Activated CD4-positive, alpha-beta T cell treated with anti-CD3 and anti-CD28 coated beads, Interleukin-2, amount 10 ng/mL, durations not matched to agents 24 days and 14 days (primary cell): ENCODE results near the gene CDH22. TPM values are rescaled to one million over a fixed set of nuclear protein-coding genes. Genes with fewer than 3 reads are reported as not detected.

Experiments used
- DNase-seq: peaks from one replicate; pipeline ENCODE4 v3.0.0; 2022
- H3K27ac Mint-ChIP-seq: one replicate; pipeline ENCODE4 v1.8.0; 2022; ENCODE audit warnings: mild to moderate bottlenecking, mixed read lengths
- H3K27me3 Mint-ChIP-seq: one replicate; pipeline ENCODE4 v1.8.0; 2022; ENCODE audit warnings: mixed read lengths
- H3K36me3 Mint-ChIP-seq: one replicate; pipeline ENCODE4 v1.8.0; 2022; ENCODE audit warnings: low read depth, mild to moderate bottlenecking, mixed read lengths
- H3K4me1 Mint-ChIP-seq: one replicate; pipeline ENCODE4 v1.8.0; 2021; ENCODE audit warnings: mixed read lengths
- H3K4me3 Mint-ChIP-seq: one replicate; pipeline ENCODE4 v1.8.0; 2022; ENCODE audit warnings: mild to moderate bottlenecking, moderate library complexity, mixed read lengths
- H3K9me3 Mint-ChIP-seq: one replicate; pipeline ENCODE4 v1.8.0; 2021; ENCODE audit warnings: mixed read lengths
- intact Hi-C: fragments of 100-400 bp; cut with micrococcal nuclease; formaldehyde crosslinking; loops from one replicate; pipeline ENCODE4 v1.15.1; 2023
- total RNA-seq: library from RNA; stranded (reverse); gene quantifications from 2 replicates; pipeline ENCODE4 v1.2.3, GENCODE V29; 2022

Gene CDH22
- total RNA-seq, 1 donor from 2014 or later, result not detected

DNA sequence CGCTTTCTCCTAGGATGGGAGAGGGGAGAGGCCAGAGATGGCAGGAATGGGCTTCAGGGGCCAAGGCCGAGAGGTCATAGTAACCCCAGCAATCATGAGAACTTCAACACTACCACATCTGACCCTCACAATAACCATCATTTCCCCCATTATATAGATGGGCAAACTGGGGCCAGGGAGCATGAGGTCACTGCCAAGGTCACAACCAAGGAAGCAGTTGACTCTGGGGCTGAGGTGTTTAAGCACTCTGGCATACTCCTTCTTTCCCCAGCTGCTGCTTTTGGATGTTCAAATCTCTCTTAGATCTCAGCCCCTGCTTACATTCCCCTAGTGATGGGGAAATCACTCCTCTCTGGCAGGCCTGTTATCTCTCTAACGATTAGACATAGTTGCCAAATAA is 39.6 kb downstream of the CDH22 start:
- no peaks in the 10 kb centered on the region for H3K36me3 Mint-ChIP-seq
- peaks cover 24% of the 10 kb centered on the region for H3K27me3 Mint-ChIP-seq
- DNase-seq, result no peak
- no peak overlapping the region for H3K4me3 Mint-ChIP-seq
- intact Hi-C loops, result no loop called here
- H3K4me1 Mint-ChIP-seq, result no peaks in the 10 kb centered on the region
- H3K27ac Mint-ChIP-seq, result no peak overlapping the region
- peaks cover 6% of the 10 kb centered on the region for H3K9me3 Mint-ChIP-seq

DNA sequence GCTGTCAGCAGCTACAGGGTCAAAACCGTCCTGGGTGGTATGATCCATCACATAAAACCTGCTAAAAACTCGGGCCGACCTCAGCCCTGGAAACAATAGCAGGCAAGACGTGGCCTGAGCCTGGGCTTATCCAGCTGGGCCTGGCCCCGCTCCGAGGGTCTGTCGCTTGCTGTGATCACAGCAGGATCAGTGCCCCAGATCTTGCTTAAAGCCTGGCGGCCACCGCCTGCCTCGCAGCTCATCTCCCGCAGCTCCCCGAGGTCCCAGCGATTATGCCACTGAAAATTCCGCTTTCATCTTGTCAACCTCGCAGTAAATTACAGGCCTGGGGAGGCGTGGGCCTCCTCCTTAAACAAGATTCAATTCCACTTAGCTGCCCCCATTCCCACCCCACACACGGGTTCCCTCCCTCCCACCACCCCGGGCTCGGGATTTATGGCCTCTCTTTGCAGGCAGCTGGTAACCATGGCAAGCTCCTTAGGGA is 40.1 kb downstream of the CDH22 start:
- H3K27ac Mint-ChIP-seq, result no peak overlapping the region
- no peak for DNase-seq
- no peaks in the 10 kb centered on the region for H3K36me3 Mint-ChIP-seq
- intact Hi-C loops, result no loop called here
- peaks cover 6% of the 10 kb centered on the region for H3K9me3 Mint-ChIP-seq
- no peak overlapping the region for H3K4me3 Mint-ChIP-seq
- H3K27me3 Mint-ChIP-seq, result peaks cover 20% of the 10 kb centered on the region
- H3K4me1 Mint-ChIP-seq, result no peaks in the 10 kb centered on the region

DNA sequence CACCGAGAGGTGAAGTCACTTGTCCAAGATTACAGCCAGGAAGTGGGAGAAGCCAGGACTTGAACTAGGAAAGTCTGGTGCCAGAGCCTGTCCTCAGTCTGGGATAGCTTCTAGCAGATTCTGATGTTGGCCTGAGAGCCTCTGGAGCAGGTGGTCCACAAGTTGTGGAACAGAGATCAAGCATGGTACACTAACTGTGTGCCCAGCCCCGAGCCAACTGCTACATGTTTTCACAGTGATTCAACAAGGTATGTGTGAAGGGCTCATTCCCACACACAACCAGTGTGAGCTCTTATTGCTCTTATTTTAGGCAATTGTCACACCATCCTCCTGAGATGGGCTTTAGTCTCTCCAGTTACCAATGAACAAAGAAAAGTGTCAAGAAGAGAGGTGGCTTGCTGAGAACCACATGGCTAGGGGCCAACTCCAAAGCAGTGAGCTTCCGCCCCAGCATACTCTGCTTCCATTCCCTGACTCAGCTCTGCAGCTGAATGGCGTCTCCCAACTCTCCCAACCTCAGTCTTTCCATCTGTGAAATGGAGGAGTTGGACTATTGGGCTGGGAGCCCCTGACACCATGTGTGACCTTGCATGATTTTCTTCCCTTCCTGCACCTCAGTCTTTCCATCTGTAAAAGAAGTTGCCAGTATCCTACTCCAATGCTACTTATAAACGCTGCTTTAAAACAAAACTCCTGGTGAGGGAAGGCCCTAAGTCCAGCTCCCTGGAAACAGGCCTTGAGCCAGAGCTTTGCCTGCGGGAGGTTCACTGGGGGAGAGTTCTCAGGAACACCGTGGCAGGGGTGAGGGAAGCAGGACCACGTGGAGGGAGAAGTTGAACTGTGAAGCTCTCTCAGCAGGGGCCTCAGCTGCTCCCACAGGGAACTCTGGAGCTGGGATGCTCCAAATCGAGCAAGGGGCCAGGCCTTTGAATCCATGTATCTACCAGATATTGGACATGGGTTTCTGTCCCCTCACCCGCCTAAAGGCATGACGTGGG is 40.9 kb downstream of the CDH22 start:
- H3K27ac Mint-ChIP-seq, result no peak overlapping the region
- intact Hi-C loops, result no loop called here
- H3K4me1 Mint-ChIP-seq, result no peaks in the 10 kb centered on the region
- H3K9me3 Mint-ChIP-seq, result peaks cover 6% of the 10 kb centered on the region
- no peak for DNase-seq
- peaks cover 20% of the 10 kb centered on the region for H3K27me3 Mint-ChIP-seq
- H3K36me3 Mint-ChIP-seq, result no peaks in the 10 kb centered on the region
- no peak overlapping the region for H3K4me3 Mint-ChIP-seq

DNA sequence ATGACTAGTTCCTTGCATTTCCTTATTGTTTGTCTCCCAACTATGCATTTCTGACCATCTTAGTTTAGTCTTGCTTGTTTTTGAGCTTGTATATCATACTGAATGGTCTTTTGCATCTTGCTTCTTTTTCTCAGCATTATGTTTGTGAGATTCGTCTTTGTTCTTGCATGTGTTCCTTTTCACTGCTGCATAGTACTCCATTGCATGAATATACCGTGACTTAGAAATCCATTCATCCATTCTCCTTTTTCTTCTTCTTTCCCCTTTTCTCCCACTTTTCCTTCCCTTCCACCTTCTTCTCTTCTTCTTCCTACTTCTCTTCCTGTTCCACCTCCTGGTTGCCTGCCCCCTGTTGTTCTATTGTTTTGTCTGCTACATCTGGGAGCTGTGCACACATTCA is 42.8 kb downstream of the CDH22 start:
- Mint-ChIP-seq H3K9me3 (peaks cover 6% of the 10 kb centered on the region), H3K4me3 (no peak overlapping the region), H3K36me3 (no peaks in the 10 kb centered on the region), H3K27ac (no peak overlapping the region), H3K27me3 (peaks cover 17% of the 10 kb centered on the region), H3K4me1 (no peaks in the 10 kb centered on the region)
- no peak for DNase-seq
- intact Hi-C loops, result no loop called here

DNA sequence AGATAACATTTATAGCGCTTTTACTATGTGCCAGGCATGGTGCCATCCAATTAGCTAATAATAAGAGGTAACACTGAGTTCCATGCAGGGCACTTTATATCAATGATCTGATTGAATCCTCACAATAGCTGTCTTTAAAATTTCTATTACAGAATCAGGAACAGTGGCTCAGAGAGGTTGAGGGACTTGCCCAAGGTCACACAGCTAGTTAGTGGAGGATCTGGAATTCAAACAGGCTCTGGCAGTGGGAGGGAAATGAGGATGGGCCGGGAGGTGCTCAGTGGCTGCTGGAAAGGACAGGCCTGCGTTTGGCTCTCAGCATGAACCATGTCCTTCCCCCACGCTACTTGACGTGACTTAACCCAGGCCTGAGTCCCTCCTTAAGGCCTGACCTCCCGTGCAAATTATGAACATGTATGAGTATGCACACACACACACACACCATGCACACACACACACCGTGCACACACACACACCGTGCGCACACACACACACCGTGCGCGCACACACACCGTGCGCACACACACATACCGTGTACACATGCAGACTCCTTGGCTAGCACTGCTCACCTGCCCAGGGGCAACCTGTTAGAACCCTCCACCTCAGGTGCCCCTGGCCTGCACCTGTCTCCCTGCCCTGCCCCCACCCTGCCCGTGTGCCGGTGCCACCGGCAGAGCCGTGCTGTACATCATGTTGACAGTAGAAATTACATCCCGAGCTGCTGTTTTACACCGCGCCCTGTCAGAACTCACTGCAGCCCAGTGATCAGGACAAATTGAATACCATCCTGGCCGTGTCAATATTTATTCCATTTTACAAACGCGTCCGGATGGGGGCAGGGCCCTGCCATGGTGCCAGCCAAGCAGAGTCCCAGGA is 43.7 kb downstream of the CDH22 start:
- intact Hi-C loops, result no loop called here
- Mint-ChIP-seq H3K27me3 (peaks cover 15% of the 10 kb centered on the region), H3K4me1 (no peaks in the 10 kb centered on the region), H3K36me3 (no peaks in the 10 kb centered on the region), H3K4me3 (no peak overlapping the region), H3K27ac (no peak overlapping the region), H3K9me3 (peaks cover 6% of the 10 kb centered on the region)
- DNase-seq, result no peak

DNA sequence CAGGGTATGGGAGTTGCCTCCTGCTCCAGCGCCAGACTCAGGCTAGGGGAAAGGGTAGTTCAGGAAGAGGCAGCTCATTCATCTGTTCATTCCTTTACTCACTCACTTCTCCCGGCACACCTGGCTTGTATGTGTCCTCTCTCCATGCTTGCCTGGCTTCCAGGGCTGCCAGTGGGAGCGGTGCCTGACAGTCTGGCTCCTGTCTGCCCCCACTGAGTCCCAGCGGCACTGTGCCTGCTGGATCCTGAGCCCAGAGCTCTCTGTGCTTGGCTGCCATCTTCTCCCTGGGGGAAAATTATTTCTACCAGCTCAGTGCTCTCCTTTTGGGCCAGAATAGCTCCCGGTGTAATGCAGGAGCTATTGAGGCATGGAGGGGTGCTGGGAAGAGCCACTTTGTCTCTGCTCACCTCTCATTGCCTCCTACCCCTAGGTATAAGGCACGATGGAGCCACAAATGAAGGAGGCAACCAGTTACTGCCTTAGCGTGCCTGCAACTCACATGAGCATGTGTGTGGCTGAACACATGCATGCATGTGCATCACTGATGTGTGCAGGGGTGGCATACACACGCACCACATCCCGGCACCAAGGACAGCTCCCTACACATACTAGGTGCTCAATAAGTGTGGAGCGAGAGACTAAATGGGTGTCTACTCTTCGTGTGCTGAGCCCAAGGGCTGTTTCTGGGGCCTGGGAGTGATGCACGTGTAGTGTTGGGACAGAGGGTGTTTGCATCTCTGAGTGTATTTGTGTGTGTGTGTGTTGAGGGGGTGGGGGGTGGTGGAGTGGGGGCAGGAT is 46.6 kb downstream of the CDH22 start:
- Mint-ChIP-seq H3K27ac (no peak overlapping the region), H3K4me1 (no peaks in the 10 kb centered on the region), H3K27me3 (peaks cover 5% of the 10 kb centered on the region), H3K4me3 (no peak overlapping the region), H3K36me3 (no peaks in the 10 kb centered on the region), H3K9me3 (peaks cover 6% of the 10 kb centered on the region)
- intact Hi-C loops, result no loop called here
- no peak for DNase-seq

DNA sequence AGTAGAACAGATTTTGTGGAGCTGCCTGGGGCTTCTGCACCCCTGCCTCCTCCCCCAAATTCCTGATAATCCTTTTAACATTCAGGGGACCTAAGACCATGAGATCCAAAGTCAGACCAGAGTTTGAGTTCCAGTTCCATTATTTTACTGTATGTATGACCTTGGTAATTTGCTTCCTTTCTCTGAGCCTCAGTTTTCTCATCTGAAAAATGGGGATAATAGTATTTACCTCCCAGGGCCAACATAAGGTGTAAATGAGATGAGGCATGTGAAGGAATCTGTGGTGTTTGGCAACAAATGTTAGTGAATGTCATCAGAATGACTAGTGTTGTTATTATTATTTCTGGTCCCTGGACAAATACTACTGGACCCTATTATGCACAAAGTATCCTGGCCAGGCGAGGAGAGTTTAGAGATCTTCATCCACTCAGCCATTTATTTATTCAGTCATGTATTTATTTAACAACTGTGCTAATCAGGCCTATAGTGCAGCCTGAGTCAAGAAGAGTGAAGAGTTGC is 47.3 kb downstream of the CDH22 start:
- intact Hi-C loops, result no loop called here
- no peak for DNase-seq
- H3K9me3 Mint-ChIP-seq, result peaks cover 6% of the 10 kb centered on the region
- H3K4me1 Mint-ChIP-seq, result no peaks in the 10 kb centered on the region
- no peaks in the 10 kb centered on the region for H3K36me3 Mint-ChIP-seq
- H3K4me3 Mint-ChIP-seq, result no peak overlapping the region
- peaks cover 3% of the 10 kb centered on the region for H3K27me3 Mint-ChIP-seq
- H3K27ac Mint-ChIP-seq, result no peak overlapping the region

DNA sequence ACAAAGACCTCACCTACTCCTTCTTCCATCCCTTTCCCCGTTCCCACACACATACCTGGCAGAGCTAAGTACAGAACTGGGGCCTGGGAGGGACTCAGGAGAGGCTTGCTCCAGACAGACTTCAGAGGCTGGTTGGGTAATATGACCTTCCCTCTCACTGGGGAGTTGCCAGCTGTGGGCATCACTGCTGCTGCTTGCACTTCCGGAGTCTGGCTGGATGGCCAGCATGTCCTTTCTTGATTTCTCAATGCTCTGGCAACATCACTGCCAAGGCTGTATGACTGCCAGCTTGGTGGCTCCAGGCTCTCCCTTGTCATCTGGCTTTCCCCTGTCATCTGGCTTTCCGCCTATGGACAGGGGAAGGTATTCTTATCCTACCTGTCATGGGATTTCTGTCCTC is 47.8 kb downstream of the CDH22 start:
- no peaks in the 10 kb centered on the region for H3K4me1 Mint-ChIP-seq
- intact Hi-C loops, result no loop called here
- H3K27me3 Mint-ChIP-seq, result peaks cover 3% of the 10 kb centered on the region
- DNase-seq, result no peak
- peaks cover 2% of the 10 kb centered on the region for H3K9me3 Mint-ChIP-seq
- no peak overlapping the region for H3K4me3 Mint-ChIP-seq
- no peak overlapping the region for H3K27ac Mint-ChIP-seq
- no peaks in the 10 kb centered on the region for H3K36me3 Mint-ChIP-seq

DNA sequence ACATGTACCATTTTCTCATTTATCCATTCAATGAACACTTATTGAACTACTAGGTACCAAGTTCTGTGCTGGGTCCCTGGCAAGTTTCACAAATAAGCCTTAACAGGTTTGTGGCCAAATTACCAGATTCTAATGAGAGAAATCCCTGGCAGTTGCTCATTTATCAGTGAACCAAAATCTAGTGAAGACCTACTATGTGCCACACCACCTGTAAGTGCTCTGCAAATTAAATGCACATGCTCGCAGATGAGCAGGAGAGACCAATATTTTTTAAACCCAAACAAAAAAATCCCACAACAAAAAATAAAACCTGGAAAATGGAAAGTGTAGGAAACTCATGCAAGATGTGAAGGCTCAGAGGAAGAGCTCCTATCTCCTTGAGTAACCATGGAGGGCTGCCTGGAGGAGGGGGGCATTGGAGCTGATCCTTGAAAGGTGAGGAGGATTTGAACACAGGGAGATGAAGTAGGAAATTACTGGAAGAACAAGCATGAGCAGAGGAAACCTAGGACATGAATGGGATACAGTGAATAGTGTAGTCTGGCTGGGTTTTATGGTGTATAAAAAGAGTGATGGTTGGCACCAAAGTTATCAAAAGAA is 48.9 kb downstream of the CDH22 start:
- Mint-ChIP-seq H3K9me3 (no peaks in the 10 kb centered on the region), H3K4me3 (no peak overlapping the region), H3K27ac (no peak overlapping the region), H3K4me1 (no peaks in the 10 kb centered on the region), H3K27me3 (peaks cover 7% of the 10 kb centered on the region), H3K36me3 (no peaks in the 10 kb centered on the region)
- intact Hi-C loops, result no loop called here
- DNase-seq, result no peak

DNA sequence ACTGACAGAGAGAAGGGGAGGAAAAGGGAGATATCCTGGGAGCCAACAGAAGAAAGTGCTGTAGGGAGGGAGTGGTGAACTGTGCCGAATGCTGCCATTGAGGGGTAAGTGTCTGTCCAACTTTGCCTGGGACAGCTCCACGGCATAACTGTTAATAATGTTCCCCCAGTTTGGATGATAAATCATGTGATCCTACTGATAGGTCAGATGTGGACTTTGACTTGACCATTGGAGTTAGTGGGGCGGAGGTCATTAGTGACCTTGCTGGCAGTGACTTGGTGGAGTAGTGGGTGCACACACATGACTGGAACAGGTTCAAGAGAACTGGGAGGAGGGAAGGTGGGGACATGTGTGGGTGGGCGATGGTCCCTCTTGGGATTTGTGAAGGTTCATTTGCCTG is 50.4 kb downstream of the CDH22 start:
- H3K36me3 Mint-ChIP-seq, result no peaks in the 10 kb centered on the region

DNA sequence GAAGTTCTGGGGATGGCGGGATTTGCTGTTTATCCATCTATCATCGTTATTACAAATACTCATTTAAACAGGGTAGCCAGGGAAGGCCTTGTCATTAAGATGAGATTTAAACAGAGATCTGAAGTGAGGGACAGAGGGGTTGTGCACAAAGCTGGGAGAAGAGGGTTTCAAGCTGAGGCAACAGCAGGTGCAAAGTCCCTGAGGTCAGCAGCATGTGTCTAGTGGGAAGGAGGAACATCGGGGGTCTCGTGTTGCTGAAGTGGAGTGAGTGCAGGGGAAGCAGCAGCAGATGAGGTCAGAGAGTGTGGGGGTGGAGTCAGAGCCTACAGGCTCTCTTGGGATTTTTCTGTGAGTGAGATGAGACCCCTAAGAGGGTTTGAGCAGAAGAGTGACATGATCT is 52.0 kb downstream of the CDH22 start:
- Mint-ChIP-seq H3K36me3 (no peaks in the 10 kb centered on the region), H3K27me3 (peaks cover 27% of the 10 kb centered on the region), H3K4me3 (no peak overlapping the region), H3K4me1 (no peaks in the 10 kb centered on the region), H3K9me3 (no peaks in the 10 kb centered on the region), H3K27ac (no peak overlapping the region)
- intact Hi-C loops, result no loop called here
- no peak for DNase-seq

More for the DNA sequence above, 50.4 kb downstream of the CDH22 start:
- H3K9me3 Mint-ChIP-seq, result no peaks in the 10 kb centered on the region
- no peak overlapping the region for H3K4me3 Mint-ChIP-seq
- DNase-seq, result no peak
- H3K27me3 Mint-ChIP-seq, result peaks cover 13% of the 10 kb centered on the region
- intact Hi-C loops, result no loop called here
- H3K4me1 Mint-ChIP-seq, result no peaks in the 10 kb centered on the region
- no peak overlapping the region for H3K27ac Mint-ChIP-seq

DNA sequence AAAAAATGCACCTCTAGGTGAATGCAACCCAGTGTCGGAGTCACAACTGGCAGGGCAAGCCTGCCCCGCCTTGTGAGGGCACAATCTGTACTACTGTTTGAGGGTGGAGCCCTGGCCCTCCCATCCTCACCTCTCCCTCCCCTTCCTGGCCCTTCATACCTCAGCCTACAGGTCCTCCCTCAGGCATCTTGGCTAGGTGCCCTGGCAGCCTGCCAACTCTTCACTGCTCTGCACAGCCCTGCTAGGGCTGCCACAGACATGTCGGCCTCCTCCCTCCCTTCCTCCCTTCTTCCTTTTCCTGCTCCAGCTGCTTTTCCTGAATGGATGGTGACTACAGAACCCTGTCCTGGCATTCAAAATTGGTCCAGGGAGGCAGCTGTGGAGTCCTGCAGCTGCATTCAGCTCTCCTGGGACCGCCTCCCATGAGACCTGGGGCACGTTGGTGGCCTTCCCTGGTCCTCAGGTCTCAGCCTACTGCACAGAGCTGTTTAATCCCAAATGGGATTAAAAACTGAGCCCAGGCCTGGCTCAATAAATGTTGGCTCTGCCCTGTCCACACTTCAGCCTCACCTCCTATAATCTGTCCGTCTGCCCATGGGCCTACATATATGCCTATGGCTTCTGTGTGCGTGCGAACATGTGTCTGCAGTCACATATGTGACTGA is 52.7 kb downstream of the CDH22 start:
- no peaks in the 10 kb centered on the region for H3K9me3 Mint-ChIP-seq
- H3K4me3 Mint-ChIP-seq, result no peak overlapping the region
- peaks cover 29% of the 10 kb centered on the region for H3K27me3 Mint-ChIP-seq
- DNase-seq, result no peak
- no peaks in the 10 kb centered on the region for H3K36me3 Mint-ChIP-seq
- H3K27ac Mint-ChIP-seq, result no peak overlapping the region
- no peaks in the 10 kb centered on the region for H3K4me1 Mint-ChIP-seq
- intact Hi-C loops, result no loop called here
